K562 (cell line): ENCODE results near the gene ANXA9. TPM values are rescaled to one million over a fixed set of nuclear protein-coding genes. Genes with fewer than 3 reads are reported as not detected.

ENCODE experiments used
- ATF7 ChIP-seq: fragments of 450-650 bp; IDR thresholded peaks from 2 replicates; pipeline ENCODE4 v1.7.1; 2014; ENCODE audit warnings: mild to moderate bottlenecking, moderate library complexity
- CBX3 ChIP-seq, 2 experiments: IDR thresholded peaks; 1 replicate in 1 of 2; 2 replicates in 1 of 2; pipeline ENCODE4 v1.6.1; 2012; ENCODE audit warnings: inconsistent platforms in 2 of 2, low read length in 2 of 2, borderline replicate concordance in 1 of 2, control low read depth in 1 of 2
- EP400 ChIP-seq: fragments of 450-650 bp; IDR thresholded peaks from 2 replicates; pipeline ENCODE4 v1.6.1; 2017; ENCODE audit warnings: antibody characterized with exemption, mild to moderate bottlenecking, moderate library complexity
- ETV1 ChIP-seq: fragments of 450-650 bp; conservative IDR thresholded peaks from 2 replicates; pipeline ENCODE4 v1.6.1; 2016; ENCODE audit warnings: missing genetic modification characterization, control low read depth, low read depth, missing compliant biosample characterization
- ETV5 ChIP-seq: sonication (generic); formaldehyde crosslinking; IDR thresholded peaks from 2 replicates; pipeline ENCODE4 v1.4.0; 2020; ENCODE audit warnings: low read depth, mild to moderate bottlenecking, missing genetic modification reagents
- FUS ChIP-seq: fragments of 200-400 bp; formaldehyde crosslinking; optimal IDR thresholded peaks from 2 replicates; pipeline ENCODE3; 2017; ENCODE audit warnings: low read depth, low read length
- HOMEZ ChIP-seq: fragments of 250-450 bp; sonication (Bioruptor Pico); IDR thresholded peaks from 2 replicates; pipeline ENCODE4 v1.4.0; 2020; ENCODE audit warnings: mild to moderate bottlenecking, moderate library complexity
- JUN ChIP-seq, 2 experiments: sonication (generic) in 1 of 2; formaldehyde crosslinking in 1 of 2; IDR thresholded peaks; 2 replicates each; pipeline versions ENCODE4 v1.6.1 to v1.8.0; 2012 to 2022; ENCODE audit warnings: borderline replicate concordance in 2 of 2, mild to moderate bottlenecking in 2 of 2, improper control_type of control experiment in 1 of 2, low read depth in 1 of 2, low read length in 1 of 2, missing genetic modification reagents in 1 of 2
- JUND ChIP-seq, 2 experiments: IDR thresholded peaks; 2 replicates in 1 of 2; 3 replicates in 1 of 2; pipeline ENCODE4 v1.6.1; 2011; ENCODE audit warnings: borderline replicate concordance in 2 of 2, low read depth in 2 of 2, low read length in 2 of 2, improper control_type of control experiment in 1 of 2, missing biosample characterization in 1 of 2, missing genetic modification characterization in 1 of 2, missing genetic modification reagents in 1 of 2
- L3MBTL2 ChIP-seq: fragments of 450-650 bp; IDR thresholded peaks from 2 replicates; pipeline ENCODE4 v1.6.1; 2016; ENCODE audit warnings: mild to moderate bottlenecking, moderate library complexity
- MAX ChIP-seq: sonication (generic); formaldehyde crosslinking; IDR thresholded peaks from 2 replicates; pipeline ENCODE4 v1.9.0; 2022; ENCODE audit warnings: mild to moderate bottlenecking, missing genetic modification reagents
- PKNOX1 ChIP-seq: fragments of 450-650 bp; IDR thresholded peaks from 2 replicates; pipeline ENCODE4 v1.6.1; 2016
- PURB ChIP-seq: sonication (generic); formaldehyde crosslinking; IDR thresholded peaks from 2 replicates; pipeline ENCODE4 v1.9.0; 2021; ENCODE audit warnings: low read depth, mild to moderate bottlenecking, missing genetic modification reagents
- RHOXF2B ChIP-seq: fragments of 250-450 bp; sonication (Bioruptor Pico); conservative IDR thresholded peaks from 2 replicates; pipeline ENCODE4 v1.5.1; 2021
- SFPQ ChIP-seq: fragments of 200-400 bp; formaldehyde crosslinking; IDR thresholded peaks from 2 replicates; pipeline ENCODE4 v1.6.1; 2017; ENCODE audit warnings: mild to moderate bottlenecking, low read depth, low read length, moderate library complexity
- TCF7L2 ChIP-seq: fragments of 150-350 bp; IDR thresholded peaks from 2 replicates; pipeline ENCODE4 v1.6.1; 2016; ENCODE audit warnings: low read depth, mild to moderate bottlenecking, low read length, moderate library complexity
- THRAP3 ChIP-seq: fragments of 450-650 bp; IDR thresholded peaks from 2 replicates; pipeline ENCODE4 v1.6.1; 2016; ENCODE audit warnings: mild to moderate bottlenecking, inconsistent platforms, borderline replicate concordance
- ZEB2 ChIP-seq: fragments of 450-650 bp; IDR thresholded peaks from 2 replicates; pipeline ENCODE4 v1.6.1; 2016
- ZNF384 ChIP-seq: IDR thresholded peaks from 2 replicates; pipeline ENCODE4 v1.6.1; 2012; ENCODE audit warnings: low read depth, low read length, improper control_type of control experiment
- polyA plus RNA-seq, 8 experiments: library from polyadenylated mRNA; depleted of rRNA in 4 of 8; stranded (reverse) in 5 of 8; unstranded in 3 of 8; fragments of >200 nt; fragmentation: Nextera tagmentation in 2 of 8; fragmentation: Illumina TruSeq in 1 of 8; extraction: Ambion mirVana in 2 of 8; extraction: Trizol in 1 of 8; gene quantifications; 2 replicates each; pipeline versions ENCODE4 v1.2.1 to v1.2.3, GENCODE V29; 2011 to 2014; ENCODE audit warnings: inconsistent platforms in 1 of 8, missing spikeins in 1 of 8
- total RNA-seq, 7 experiments: library from RNA; depleted of rRNA in 6 of 7; stranded (reverse); fragments of >200 nt in 6 of 7; fragmentation: Illumina TruSeq in 2 of 7; extraction: Trizol in 2 of 7; gene quantifications; 2 replicates each; pipeline versions ENCODE4 v1.2.1 to v1.2.3, GENCODE V29; 2011 to 2021; ENCODE audit warnings: low replicate concordance in 1 of 7

ANXA9 gene
- total and polyA plus RNA-seq, 9 of the 15 experiments (the other 6 are each of a cell fraction or from before 2014, with no cell fraction given): 0.24 to 1.6 (median 0.57) TPM

- TF ChIP-seq ETV5 (CRISPR knock-in tag): 0 out of 2 replicates have a peak, but pooled peaks have one; percentile 54
- TF ChIP-seq HOMEZ: no peak
- TF ChIP-seq PKNOX1: peak; percentile 70
- TF ChIP-seq ATF7: peak; percentile 97
- TF ChIP-seq TCF7L2: 0 out of 2 replicates have a peak, but pooled peaks have one; percentile 53
- 0 out of 2 replicates have a peak, but pooled peaks have one; percentile 22 for TF ChIP-seq MAX
- peak; percentile 39 for TF ChIP-seq EP400
- TF ChIP-seq L3MBTL2: peak; percentile 37; the same call in 1 of the 2 replicates
- TF ChIP-seq JUN (IDR thresholded peaks at IDR 0.05; ENCODE audit: borderline replicate concordance, low read depth, low read length): peak; percentile 97
- TF ChIP-seq JUN (CRISPR knock-in tag; IDR thresholded peaks at IDR 0.05; ENCODE audit: borderline replicate concordance): no peak
- peak; percentile 62 for TF ChIP-seq ETV1
- peak; percentile 46; the same call in 1 of the 2 replicates for TF ChIP-seq ZNF384
- no peak for TF ChIP-seq SFPQ
- TF ChIP-seq JUND (IDR thresholded peaks at IDR 0.05; ENCODE audit: borderline replicate concordance, low read depth, low read length): peak; percentile 90
- peak; percentile 83; the same call in 2 of the 3 replicates for TF ChIP-seq JUND (tag; IDR thresholded peaks at IDR 0.05; ENCODE audit: borderline replicate concordance, low read depth, low read length)
- TF ChIP-seq RHOXF2B (CRISPR knock-in tag): 0 out of 2 replicates have a peak, but pooled peaks have one; percentile 42
- TF ChIP-seq FUS: no peak
- peak; percentile 60 for TF ChIP-seq ZEB2
- TF ChIP-seq PURB (CRISPR knock-in tag): no peak
- no peak for TF ChIP-seq THRAP3
- no peak for TF ChIP-seq CBX3 (IDR thresholded peaks at IDR 0.05; ENCODE audit: borderline replicate concordance in 1 of 2, low read length in 2 of 2)
These were observed 19.5 kb downstream of the ANXA9 start (continued) for GRCh38 chr1:151001602-151002001.
